ENCODE data around the gene PPP1R26.

GRCh38 chr9:135468854-135469521 lies 10.6 kb upstream of the PPP1R26 start:
- TF ChIP-seq CTCF (IDR thresholded peaks at IDR 0.05) (no peak), POLR2A (IDR thresholded peaks at IDR 0.05) (no peak)
